Muscle of back (tissue), 11 donors: ENCODE data around the gene FRMD3. TPM values are rescaled to one million over a fixed set of nuclear protein-coding genes. Genes with fewer than 3 reads are reported as not detected.
A peak's percentile ranks its signal among the peaks of the same experiment; 100 is the strongest.

ENCODE experiments used
- DNase-seq, 3 donors: peaks; one replicate each; pipeline versions ENCODE4 v3.0.0 to v3.0.0-alpha.2; 2013
- polyA plus RNA-seq, 10 donors: library from polyadenylated mRNA; unstranded; fragments of 120-200 nt; gene quantifications; one replicate each; pipeline ENCODE4 v1.2.1, GENCODE V29; 2013; ENCODE audit not compliant: insufficient read length in 10 of 10

FRMD3 gene
- polyA plus RNA-seq, 10 donors = 22.5 to 37.8 (median 29.4) TPM

- peak; percentile 33 to 62 (median 47) for DNase-seq
Observed at GRCh38 chr9:83285445-83286225, 252.6 kb downstream of the FRMD3 start.

- peak in 2 of 3 donors; percentile 34 to 44 for DNase-seq
Observed at GRCh38 chr9:83284746-83285145, 253.5 kb downstream of the FRMD3 start.

- DNase-seq = no peak
Observed at GRCh38 chr9:83283528-83283927, 254.7 kb downstream of the FRMD3 start.

- peak; percentile 22 to 61 (median 48) for DNase-seq
Observed at GRCh38 chr9:83281306-83282255, 256.6 kb downstream of the FRMD3 start.

GRCh38 chr9:83280790-83281189, 257.4 kb downstream of the FRMD3 start:
- DNase-seq = no peak

- DNase-seq = peak in 1 of 3 donors; percentile 25
Observed at GRCh38 chr9:83280268-83280667, 257.9 kb downstream of the FRMD3 start.

GRCh38 chr9:83274787-83275186, 263.4 kb downstream of the FRMD3 start:
- DNase-seq = no peak

- no peak for DNase-seq
Observed at GRCh38 chr9:83271665-83272071, 266.5 kb downstream of the FRMD3 start.

- no peak for DNase-seq
Observed at GRCh38 chr9:83270116-83270515, 268.1 kb downstream of the FRMD3 start.

- DNase-seq = no peak
Observed at GRCh38 chr9:83267741-83268140, 270.5 kb downstream of the FRMD3 start.

- DNase-seq = peak; percentile 18 to 67 (median 39)
Observed at GRCh38 chr9:83266666-83267496, 271.3 kb downstream of the FRMD3 start.

GRCh38 chr9:83266331-83266665, 271.9 kb downstream of the FRMD3 start:
- DNase-seq = peak; percentile 29 to 83 (median 52)

GRCh38 chr9:83264315-83264714, 273.9 kb downstream of the FRMD3 start:
- no peak for DNase-seq

GRCh38 chr9:83259558-83259957, 278.6 kb downstream of the FRMD3 start:
- DNase-seq = no peak

GRCh38 chr9:83257937-83258891, 280.0 kb downstream of the FRMD3 start:
- DNase-seq = no peak

GRCh38 chr9:83247732-83248131, 290.5 kb downstream of the FRMD3 start:
- DNase-seq = no peak

GRCh38 chr9:83245979-83246659, 292.1 kb downstream of the FRMD3 start:
- DNase-seq = no peak

- DNase-seq = no peak
Observed at GRCh38 chr9:83242066-83242465, 296.1 kb downstream of the FRMD3 start.

- DNase-seq = no peak
Observed at GRCh38 chr9:83240671-83241070, 297.5 kb downstream of the FRMD3 start.

- peak; percentile 53 to 82 (median 72) for DNase-seq
Observed at GRCh38 chr9:83239747-83240146, 298.5 kb downstream of the FRMD3 start.
